Hippocampal formation (tissue), 2 donors: ENCODE results near the gene CLSTN1.
"Not testable (repeated sequence)": the region's sequence is repeated elsewhere in the genome, so short reads cannot be mapped to it uniquely, and the experiment has no call there.

Experiments used
- DNase-seq, 2 donors: peaks; one replicate each; lab custom pipeline; 2025; lab: John Stamatoyannopoulos, UW

The CLSTN1 gene

DNA sequence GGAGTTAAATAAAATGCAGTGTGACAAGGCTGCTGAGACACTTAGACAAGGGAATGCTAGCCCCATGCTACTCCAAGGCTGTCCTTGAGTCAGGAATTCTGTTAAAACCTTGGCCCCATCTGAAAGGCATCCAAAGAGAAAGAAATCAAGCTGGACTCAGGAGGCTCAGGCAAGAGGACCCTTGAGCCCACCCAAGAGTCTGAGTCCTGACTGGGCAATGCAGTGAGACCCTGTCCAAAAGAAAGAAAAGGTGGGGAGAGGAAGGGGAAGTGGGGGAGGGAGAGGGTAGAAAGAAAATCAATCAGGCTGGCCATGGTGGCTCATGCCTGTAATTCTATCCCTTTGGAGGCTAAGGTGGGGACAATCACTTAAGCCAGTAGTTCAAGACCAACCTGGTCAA, 26.7 kb downstream of the CLSTN1 start:
- DNase-seq, result no peak

DNA sequence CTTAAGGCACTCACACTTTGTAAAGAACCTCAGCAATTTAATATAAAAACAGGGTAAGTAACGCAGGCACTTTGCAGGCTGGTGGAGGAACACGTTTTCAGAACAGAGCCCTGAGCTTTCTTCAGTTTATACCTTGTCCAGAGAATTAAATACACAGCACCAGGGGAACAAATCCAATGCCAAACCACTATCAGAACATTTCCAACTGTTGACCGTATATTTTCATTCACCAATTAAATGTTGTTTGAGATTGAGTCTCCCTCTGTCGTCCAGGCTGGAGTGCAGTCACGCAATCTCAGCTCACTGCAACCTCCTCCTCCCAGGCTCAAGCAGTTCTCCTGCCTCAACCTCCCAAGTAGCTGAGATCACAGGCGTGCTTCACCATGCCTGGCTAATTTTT, 29.7 kb downstream of the CLSTN1 start:
- no peak for DNase-seq

DNA sequence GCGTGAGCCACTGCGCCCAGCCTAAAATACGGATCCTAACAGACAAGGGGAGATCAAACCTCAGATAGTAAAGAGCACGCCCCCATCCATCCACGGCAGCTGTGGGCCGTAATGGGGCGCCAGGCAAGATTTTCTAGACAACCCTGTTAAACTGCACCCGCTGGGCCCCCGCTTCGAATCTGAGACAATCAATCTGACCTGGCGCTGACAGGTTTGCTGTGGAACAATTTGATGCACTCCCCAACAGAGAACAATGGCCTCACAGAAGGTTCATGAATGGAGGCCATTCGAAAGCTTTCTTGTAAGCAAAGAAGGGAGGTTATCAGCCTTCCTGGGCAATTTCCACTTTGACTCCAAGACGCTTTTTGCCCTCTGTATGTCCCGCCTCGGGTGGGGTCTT, 30.5 kb downstream of the CLSTN1 start:
- no peak for DNase-seq

DNA sequence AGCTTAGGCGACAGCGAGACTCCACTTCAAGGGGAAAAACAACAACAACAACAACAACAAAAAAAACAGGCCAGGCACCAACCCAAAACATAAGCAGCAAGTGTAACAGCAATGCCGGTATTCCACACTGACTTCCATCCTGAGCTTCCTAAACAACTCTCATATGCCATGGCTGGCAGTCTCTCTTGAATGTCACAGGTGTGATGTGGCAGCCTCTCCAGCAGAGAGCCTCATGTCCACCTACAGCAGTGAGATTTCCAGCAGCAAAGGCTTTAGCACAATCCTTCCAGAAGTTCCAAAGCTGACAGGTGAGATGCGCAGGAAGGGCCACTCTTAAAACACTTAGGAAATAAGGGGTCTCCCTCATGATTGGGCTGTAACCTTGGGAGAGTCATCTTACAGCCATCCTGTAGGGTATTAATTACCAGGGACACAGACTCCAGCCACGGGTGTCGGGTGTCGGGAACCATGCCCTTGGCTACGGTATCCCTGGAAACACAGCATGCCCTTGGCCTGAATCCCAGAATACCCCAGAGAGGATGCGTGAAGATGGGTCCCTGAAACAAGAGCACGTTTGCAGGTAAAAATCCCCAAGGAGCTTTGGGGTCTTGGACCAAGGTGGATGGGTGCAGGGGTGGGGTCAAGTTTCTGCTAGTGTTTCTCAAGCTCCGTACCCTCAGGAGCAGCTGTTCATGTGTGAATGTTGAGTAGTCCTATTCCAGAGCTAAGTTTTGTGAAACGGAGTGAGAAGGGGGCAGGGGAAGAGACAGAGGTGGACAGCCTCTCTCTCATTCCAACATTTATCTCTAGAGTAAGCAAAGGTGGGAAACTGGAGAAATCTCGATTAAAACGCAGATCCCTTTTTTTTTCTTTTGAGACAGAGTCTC, 31.4 kb downstream of the CLSTN1 start:
- no peak for DNase-seq

DNA sequence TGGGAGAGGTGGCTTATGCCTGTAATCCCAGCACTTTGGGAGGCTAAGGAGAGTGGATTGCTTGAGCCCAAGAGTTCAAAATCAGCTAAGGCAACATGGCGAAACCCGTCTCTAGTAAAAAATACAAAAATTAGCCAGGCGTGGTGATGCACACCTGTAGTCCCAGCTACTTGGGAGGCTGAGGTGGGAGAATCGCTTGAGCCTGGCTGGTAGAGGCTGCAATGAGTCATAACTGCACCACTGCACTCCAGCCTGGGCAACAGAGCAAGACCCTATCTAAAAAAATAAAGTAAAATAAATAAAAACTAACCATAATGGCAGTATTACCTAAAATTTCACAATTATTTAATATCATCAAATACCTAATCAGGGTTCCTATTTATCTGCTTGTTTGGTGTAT, 34.1 kb downstream of the CLSTN1 start:
- DNase-seq, result not testable (repeated sequence)

DNA sequence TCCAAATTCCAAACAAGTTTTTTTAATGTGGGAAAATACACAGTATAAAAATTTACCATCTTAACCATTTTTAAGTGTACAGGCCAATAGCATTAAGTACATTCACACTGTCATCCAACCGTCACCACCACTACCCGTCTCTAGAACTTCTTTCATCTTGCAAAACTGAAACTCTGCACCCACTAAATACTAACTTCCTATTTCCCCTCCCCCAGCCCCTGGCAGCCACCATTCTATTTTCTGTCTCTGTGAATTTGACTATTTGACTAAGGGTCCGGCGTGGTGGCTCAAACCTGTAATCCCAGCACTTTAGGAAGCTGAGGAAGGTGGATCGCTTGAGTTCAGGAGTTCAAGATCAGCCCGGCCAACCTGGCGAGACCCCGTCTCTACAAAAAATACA, 36.1 kb downstream of the CLSTN1 start:
- DNase-seq, result no peak

DNA sequence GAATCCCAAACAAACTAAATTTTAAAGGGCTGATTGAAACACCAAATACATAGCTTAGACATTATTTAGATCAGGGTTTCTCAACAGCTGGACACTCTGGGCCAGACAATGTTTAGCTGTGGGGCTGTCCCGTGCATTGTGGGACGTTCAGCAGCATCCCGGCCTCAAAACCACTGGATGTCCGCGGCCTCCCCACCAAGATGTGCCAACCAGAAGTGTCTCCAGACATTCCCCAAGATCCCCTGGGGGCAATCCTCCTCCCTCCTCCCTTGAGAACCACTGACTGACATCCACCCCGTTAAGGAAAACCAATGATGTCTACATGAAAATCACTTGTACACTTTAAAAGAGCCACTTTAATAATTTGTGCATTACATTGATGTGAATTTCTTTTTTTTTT, 38.4 kb downstream of the CLSTN1 start:
- no peak for DNase-seq

DNA sequence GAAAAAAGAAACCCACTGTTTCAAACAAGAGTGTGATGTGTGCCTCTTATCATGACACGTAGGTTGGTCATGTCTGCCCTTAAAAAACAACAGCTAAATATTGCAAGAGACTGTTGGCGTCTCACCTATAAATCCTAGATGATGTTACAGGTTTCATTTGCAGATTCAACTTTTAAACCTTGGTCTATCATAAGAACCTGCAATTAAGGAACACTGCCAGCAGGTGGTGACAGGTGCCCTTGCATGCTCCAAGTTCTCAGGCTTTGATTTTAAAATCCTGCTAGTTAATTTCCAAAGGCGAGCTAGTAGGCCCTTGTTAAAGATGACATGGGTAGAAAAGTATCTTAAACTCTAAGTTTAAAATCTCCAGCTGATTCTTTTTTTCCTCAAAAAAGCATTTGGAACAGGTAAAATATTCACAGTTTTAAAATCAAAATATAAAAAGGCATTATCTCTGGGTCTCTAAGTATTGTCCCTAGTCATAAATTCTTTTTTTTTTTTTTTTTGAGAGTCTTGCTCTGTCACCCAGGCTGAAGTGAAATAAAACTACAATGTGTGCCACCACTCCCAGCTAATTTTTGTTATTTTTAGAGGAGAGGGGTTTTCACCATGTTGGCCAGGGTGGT, 39.1 kb downstream of the CLSTN1 start:
- DNase-seq, result no peak

DNA sequence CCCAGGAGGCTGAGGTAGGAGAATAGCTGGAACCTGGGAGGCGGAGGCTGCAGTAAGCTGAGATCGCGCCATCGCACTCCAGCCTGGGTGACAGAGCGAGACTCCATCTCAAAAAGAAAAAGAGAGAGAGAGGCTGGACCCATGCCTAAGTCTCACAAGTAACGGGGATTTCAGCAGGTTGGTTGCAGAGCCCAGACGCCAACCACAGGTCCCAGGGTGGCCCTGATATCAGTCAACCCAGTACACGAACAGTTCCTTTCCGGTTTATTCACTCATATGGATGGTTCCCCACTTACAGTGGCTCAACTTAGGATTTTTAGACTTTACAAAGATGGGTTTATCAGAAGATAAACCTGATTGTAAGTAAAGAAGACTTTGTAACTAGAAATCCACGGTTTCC, 40.9 kb downstream of the CLSTN1 start:
- DNase-seq, result no peak

DNA sequence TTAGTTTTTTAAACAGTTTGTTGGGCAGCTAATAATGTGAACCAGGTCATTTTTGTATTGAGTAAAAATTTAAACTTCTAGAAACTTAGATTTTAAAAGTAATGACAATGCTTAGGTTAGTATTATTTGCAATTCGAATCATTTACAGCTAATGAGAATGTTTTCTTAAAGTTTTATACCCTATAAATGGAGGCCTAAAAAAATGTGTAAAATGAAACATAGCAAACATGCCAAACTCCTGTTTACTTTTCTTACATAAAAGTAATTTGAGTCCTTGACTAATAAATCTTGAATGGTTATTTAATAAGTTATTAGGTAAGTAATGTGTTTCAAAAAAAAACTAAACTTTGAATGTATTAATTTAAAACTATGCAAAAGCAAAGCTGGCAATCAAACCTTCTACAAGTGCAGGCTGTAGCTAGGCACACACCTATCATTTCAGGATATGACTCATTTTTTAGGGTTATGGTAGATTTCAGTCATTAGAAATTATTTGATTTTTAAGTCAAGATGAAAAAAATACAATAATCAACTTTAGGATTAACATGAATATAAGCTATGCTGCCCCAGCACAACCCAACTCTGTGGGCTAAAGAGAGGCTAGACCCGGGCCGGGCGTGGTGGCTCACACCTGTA, 41.5 kb downstream of the CLSTN1 start:
- DNase-seq, result no peak

DNA sequence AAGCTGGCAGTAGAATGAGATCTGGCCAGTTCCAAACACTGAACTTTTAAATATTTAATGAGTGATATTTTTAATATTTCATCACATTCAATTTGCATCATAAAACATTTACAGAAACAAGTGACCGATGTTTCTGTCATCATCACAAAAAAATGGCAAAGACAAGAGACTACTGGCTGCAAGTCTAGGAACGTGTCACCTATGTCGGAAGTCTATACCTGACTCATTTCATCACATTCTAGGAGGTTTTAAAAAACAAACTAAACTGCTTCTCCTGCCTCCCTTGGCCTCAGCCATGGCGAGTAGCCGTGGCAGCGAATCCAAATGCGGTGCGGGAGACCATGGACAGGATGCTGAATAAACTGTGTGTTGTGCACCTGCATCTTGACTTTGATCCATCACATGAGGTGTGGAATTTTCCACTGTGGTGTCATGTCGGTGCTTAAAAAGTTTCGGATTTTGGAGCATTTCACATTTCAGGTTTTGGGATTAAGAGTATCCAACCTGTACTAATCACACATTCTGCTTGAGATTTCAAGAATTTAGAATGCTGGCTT, 43.1 kb downstream of the CLSTN1 start:
- no peak for DNase-seq

DNA sequence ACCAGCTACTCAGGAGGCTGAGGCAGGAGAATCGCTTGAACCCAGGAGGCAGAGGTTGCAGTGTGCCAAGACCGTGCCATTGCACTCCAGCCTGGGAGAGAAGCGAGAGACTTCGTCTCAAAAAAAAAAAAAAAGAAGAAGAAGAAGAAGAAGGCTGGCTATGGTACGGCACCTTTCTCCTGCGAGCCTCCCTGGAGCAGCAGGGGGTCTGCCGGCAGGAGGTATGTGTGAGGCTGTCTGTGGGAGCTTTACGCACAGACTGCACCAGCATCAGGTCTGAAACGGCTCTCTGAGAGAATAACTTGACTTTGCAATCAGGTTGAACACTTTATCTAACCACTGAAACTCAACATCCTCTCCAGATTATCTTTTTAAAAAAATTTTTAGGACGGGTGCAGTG, 44.9 kb downstream of the CLSTN1 start:
- no peak for DNase-seq

DNA sequence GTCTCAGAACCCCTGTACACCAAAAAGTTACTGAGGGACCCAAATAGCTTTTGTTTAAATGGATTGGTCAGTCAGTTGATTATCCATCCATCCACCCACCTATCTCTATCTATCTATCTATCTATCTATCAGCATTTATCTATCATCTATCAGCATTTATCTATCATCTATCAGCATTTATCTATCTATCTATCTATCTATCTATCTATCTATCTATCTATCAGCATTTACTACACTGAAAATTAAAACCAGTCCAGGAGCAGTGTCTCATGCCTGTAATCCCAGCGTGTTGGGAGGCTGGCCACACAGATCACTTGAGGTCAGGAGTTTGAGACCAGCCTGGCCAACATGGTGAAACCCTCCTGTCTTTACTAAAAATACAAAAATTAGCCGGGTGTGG, 47.1 kb downstream of the CLSTN1 start:
- DNase-seq, result no peak

DNA sequence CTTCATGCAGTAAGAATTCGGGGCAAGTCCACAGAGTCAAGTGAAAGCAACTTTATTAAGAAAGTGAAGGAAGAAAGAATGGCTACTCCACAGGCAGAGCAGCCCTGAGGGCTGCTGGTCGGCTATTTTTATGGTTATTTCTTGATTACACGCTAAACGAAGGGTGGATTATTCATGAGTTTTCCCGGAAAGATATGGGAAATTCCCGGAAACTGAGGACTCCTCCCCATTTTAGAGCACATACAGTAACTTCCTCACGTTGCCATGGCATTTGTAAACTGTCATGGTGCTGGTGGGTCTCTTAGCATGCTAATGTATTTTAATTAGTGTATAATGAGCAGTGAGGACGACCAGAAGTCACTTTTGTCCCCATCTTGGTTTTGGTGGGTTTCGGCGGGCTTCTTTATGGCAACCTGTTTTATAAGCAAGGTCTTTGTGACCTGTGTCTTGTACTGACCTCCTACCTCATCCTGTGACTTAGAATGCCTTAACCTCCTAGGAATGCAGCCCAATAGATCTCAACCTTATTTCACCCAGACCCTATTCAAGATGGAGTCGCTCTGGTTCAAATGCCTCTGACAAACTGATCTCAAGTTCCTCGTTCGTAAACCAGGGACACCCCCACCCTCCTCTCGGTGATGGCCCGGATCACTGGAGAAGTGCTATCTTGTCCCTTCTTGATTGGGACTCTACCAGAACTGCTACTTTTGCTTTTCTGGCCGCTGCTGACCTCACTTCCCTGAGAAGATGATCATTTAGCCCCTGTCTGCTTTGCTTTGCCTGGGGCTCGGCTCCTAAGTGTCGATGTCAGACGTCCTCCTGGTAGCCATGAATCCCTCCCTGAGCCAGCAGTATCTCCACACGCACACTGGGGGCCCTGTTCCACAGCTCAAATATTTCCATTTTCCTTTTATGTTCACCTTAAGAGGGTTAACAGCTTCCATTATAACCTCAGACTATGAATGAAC, 48.8 kb downstream of the CLSTN1 start:
- no peak for DNase-seq

DNA sequence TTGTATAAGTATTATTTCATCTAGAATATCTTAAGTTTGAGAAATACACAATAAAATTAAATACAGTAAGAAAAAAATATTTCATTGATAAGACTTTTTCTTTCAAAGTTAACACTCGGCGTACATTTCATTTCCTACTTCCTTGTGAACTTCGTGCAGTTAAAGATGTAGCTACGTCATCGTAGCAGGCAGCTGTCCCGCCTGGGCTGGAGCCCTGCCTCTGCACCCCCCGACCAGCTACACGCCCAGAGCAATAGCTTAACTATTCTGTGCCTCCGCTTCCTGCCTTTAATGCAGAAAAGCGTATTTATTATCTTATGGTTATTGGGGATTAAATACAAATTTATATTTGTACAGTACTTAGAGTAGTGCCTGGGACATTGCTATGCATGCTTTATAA, 53.5 kb downstream of the CLSTN1 start:
- DNase-seq, result no peak

DNA sequence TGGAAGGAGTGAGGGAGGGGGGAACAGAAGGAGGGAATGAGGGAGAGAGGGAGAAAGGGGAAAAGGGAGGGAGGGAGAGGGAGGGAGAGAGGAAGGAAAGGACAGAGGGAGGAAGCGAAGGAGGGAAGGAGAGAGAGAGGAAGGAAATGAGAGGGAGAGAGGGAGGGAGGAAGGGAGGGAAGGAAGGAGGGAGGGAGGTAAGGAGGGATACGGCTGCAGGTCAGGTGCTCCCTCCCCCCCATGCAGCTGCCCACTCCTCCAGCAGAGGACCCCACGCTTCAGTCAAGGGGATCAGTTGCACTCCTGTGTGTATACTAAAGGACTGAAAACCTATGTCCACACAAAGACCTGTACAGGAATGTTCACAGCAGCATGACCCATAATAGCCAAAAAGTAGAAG, 54.8 kb downstream of the CLSTN1 start:
- no peak for DNase-seq

DNA sequence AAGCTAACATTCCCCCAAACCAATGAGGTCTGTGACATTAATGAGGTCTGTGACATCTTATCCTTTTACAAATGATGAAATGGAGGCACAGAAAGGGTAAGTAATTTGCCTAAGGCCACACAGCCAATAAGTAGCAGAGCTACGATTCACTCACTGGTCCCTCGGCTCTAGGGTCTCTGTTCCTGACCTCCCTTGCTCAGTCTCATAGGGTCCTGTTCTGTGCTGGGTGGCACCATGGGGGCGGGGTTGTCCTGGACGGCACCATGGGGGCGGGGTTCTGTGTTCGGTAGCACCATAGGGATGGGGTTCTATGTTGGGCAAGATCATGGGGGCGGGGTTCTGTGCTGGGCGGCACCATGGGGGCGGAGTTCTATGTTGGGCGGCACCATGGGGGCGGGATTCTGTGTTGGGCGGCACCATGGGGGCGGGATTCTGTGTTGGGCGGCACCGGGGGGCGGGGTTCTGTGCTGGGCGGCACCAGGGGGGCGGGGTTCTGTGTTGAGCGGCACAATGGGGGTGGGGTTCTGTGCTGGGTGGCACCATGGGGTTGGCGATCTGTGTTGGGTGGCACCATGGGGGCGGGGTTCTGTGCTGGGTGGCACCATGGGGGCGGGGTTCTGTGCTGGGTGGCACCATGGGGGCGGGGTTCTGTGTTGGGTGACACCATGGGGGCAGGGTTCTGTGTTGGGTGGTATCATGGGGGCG, 55.6 kb downstream of the CLSTN1 start:
- DNase-seq, result no peak

DNA sequence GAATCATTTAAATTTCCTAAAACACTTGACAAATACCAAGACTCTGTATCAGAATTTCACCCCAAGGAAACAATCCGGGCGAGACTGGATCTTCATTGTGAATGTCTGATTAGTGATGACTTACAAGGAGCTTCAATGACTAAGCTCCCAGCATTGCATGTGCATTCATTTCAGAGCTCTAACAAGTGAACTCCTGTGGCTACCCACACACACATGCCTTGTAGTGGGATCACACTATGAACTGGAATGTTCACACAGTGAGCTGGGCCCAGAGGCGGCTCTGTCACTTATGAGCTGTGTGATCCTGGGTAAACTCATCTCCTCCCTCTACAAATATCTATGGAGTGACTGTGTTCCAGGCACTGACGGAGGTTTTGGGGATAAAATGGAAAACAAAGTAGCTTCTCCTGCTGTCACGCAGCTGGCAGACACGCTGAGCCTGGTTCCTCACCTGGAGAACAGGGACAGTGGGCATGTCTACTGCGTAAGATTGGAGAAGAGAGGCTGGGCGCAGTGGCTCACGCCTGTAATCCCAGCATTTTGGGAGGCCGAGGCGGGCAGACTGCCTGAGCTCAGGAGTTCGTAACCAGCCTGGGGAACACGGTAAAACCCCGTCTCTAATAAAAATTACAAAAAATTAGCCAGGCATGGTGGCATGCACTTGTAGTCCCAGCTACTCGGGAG, 56.9 kb downstream of the CLSTN1 start:
- no peak for DNase-seq

DNA sequence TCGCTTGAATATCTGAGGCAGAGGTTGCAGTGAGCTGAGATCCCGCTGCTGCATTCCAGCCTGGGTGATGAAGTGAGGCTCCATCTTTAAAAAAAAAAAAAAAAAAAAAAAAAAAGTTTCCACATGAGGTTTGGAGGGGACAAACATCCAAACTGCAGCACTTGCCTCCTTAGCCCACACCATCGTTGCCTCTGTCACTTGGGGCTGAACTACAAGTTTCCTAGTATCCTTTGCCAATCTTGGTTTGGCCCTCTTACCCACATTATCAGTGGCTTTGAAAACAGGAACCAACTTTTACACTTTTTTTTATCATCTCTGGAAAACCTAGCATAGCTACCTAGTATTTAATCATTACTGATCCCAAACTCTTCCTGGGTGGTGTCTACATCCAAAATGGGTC, 59.2 kb downstream of the CLSTN1 start:
- no peak for DNase-seq

DNA sequence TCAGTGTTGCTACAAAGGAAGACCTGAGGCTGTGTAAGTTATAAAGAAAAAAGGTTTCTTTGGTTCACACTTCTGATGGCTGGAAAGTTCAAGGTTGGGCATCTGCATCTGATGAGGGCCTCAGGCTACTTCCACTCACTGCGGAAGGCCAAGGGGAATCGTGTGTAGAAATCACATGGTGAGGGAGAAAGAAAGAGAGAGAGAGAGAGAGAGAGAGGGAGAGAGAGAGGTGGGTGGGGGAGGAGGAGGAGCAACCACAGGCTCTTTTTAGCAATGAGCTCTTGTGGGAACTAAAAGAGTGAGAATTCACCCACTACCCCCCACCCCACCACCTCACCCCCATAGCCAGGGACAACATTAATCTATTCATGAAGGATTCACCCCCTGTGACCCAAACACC, 59.9 kb downstream of the CLSTN1 start:
- no peak for DNase-seq
